Effector memory CD4-positive, alpha-beta T cell (primary cell): ENCODE results near the gene CDADC1.
"Not testable (repeated sequence)": the region's sequence is repeated elsewhere in the genome, so short reads cannot be mapped to it uniquely, and the experiment has no call there.

ENCODE experiments used
- DNase-seq, 3 donors: peaks; one replicate each; pipeline ENCODE4 v3.0.0-alpha.2; 2020
- H3K27ac ChIP-seq: 2 replicates; pipeline ENCODE4 v1.7.0; 2013; ENCODE audit warnings: mild to moderate bottlenecking, low read length, moderate library complexity; ENCODE audit not compliant: insufficient read depth, poor library complexity, severe bottlenecking
- H3K27me3 ChIP-seq: replicated peaks from 2 replicates; pipeline ENCODE4 v1.7.0; 2013; ENCODE audit warnings: mild to moderate bottlenecking, low read length; ENCODE audit not compliant: insufficient read depth, control insufficient read depth, poor library complexity, severe bottlenecking
- H3K36me3 ChIP-seq: 2 replicates; pipeline ENCODE4 v1.7.0; 2013; ENCODE audit warnings: mild to moderate bottlenecking, low read length, moderate library complexity; ENCODE audit not compliant: control insufficient read depth, insufficient read depth
- H3K4me1 ChIP-seq: 2 replicates; pipeline ENCODE4 v1.7.0; 2013; ENCODE audit warnings: low read length, mild to moderate bottlenecking; ENCODE audit not compliant: control insufficient read depth, insufficient read depth, poor library complexity, severe bottlenecking
- H3K4me3 ChIP-seq: 2 replicates; pipeline ENCODE4 v1.7.0; 2013; ENCODE audit warnings: low read length, low read depth, mild to moderate bottlenecking; ENCODE audit not compliant: insufficient read depth, poor library complexity, severe bottlenecking
- H3K9me3 ChIP-seq: 2 replicates; pipeline ENCODE4 v1.7.0; 2013; ENCODE audit warnings: mild to moderate bottlenecking, low read length, moderate library complexity; ENCODE audit not compliant: control insufficient read depth

The CDADC1 gene

DNA sequence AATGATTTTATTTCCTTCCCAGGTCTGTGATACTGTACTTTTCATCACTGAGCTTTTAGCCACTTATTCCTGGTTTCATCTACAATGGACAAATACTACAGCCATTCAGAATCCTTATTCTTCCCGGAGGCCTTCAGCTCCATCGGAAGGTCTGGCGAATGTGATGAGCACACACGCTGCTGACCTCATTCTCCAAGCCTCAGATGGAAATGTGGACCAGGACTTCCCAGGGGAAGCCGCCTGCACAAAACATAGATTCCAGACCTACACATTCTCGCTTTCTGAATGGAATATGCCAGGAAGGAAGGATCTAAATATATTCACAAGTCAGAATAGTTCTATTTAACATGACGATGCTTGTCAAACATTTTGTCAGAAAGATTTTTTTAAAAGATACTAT lies 75.6 kb downstream of the CDADC1 start:
- no peaks in the 10 kb centered on the region for H3K9me3 ChIP-seq
- no peaks in the 10 kb centered on the region for H3K4me1 ChIP-seq

DNA sequence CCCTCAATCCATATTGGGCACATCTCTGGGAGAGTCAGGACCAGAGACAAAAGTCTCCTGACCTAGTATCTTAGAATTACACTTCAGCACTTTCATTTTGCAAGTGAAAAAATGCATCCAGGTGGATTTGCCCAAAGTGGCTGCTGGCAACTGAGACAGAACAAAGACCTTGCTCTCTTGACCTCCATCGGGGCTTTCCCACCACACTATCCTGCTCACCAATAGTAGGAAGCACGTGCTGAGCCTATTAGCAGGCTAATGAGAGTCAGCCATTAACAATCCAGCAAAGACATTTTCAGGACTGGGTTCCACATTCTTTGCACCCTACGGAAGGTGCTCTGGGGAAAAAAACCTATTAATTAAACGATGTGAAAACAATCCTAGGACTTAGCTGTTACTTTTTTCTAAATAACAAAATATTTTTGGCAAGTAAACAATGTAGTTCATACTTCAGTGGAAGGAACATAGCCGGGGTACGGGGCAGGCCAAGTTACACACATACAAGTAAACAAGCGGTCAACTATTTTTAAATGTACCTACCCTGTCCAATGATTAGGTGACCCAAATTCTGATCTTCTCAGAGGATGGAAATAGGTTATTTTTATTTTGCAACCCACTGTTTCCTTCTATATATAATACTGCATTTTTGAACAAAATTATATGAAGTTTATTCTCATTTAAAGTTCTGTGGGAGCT lies 78.6 kb downstream of the CDADC1 start:
- no peak for DNase-seq
- no peaks in the 10 kb centered on the region for H3K9me3 ChIP-seq
- H3K27ac ChIP-seq = no peak overlapping the region
- no peaks in the 10 kb centered on the region for H3K4me1 ChIP-seq
- no peaks in the 10 kb centered on the region for H3K27me3 ChIP-seq
- H3K36me3 ChIP-seq = no peaks in the 10 kb centered on the region
- no peak overlapping the region for H3K4me3 ChIP-seq

More for the DNA sequence above, 75.6 kb downstream of the CDADC1 start:
- Histone ChIP-seq H3K36me3 (no peaks in the 10 kb centered on the region), H3K27ac (no peak overlapping the region), H3K27me3 (no peaks in the 10 kb centered on the region), H3K4me3 (no peak overlapping the region)
- no peak for DNase-seq

DNA sequence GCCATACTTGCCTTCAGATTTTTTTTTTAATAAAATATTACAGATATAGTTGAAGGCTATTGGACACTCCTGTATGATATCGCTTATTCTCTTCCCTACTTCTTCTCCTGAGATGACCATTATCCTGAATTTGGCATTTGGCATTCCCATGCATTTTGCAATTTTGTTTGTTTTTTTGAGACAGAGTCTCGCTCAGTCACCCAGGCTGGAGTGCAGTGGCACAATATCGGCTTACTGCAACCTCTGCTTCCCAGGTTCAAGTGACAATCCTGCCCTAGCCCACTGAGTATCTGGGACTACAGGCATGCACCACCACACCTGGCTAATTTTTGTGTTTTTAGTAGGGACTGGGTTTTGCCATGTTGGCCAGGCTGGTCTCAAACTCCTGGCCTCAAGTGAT lies 79.4 kb downstream of the CDADC1 start:
- not testable (repeated sequence) for H3K36me3 ChIP-seq, H3K4me1 ChIP-seq, H3K27ac ChIP-seq, DNase-seq, H3K9me3 ChIP-seq, H3K4me3 ChIP-seq, H3K27me3 ChIP-seq

DNA sequence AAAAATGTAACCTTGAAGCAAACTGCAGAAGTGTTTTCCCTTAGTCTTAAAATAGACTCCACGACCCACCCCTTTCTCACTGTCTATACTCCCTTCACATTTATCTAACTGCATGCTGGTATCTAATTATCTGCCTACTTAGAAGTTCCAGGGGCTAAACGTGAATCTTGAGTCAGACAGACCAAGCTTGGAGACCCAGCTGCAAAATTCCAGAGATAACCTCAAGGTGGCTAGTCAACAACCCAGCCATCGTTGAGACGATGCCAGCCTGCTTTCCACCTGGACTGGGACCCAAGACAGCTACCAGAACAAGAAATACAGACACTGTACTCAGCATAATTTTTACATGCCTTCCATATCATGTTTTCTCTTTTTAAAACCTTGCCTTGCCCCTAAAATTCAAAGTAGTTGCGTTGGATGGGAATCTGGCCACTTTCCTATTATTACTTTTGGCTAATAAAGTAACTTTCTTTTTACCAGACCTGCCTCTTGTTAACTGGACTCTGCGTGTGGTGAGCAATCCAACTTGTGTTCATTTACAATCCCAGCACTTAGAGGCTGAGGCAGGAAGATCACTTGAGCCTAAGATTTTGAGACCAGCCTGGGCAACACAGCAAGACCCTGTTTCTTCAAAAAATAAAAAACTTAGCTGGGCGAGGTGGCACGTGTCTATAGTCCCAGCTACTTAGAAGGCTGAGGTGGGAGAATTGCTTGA lies 82.3 kb downstream of the CDADC1 start:
- Histone ChIP-seq H3K36me3 (no peaks in the 10 kb centered on the region), H3K4me1 (no peaks in the 10 kb centered on the region), H3K27ac (no peak overlapping the region), H3K4me3 (no peak overlapping the region), H3K27me3 (no peaks in the 10 kb centered on the region), H3K9me3 (no peaks in the 10 kb centered on the region)
- no peak for DNase-seq

DNA sequence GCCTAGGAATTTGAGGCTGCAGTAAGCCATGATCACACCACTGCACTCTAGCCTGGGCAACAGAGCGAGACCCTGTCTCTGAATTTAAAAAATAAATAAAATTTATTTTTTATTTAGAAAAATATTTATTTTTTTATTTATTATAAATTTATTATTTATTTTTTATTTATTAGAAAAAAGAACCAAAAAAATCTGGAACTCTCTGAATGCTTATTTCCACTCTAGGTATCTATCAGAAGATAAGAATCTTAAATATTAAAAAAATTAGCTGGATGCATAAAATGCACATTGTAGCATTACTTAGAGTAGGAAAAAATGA lies 82.8 kb downstream of the CDADC1 start:
- H3K27ac ChIP-seq = no peak overlapping the region
- DNase-seq = no peak

DNA sequence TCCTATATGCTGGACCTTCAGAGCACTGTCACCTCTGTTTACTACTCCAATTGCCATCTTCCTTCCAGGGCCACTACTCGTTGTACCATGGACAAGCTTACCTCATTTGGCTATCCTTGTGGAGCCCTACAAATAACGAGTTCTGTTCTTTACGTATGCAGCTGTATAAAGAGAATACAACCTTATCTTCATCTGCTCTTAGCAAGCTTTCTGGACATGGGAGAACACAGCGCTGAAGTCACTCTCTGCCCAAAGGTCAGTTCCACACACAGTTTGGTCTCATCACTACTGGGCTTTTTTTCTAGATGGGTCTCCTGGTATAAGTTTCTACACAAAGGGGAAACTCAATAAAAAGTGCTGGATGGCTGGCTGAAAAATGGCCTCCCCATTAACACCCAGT lies 88.9 kb downstream of the CDADC1 start:
- Histone ChIP-seq H3K36me3 (no peaks in the 10 kb centered on the region), H3K27me3 (no peaks in the 10 kb centered on the region), H3K4me1 (no peaks in the 10 kb centered on the region), H3K27ac (no peak overlapping the region), H3K9me3 (no peaks in the 10 kb centered on the region), H3K4me3 (no peak overlapping the region)
- DNase-seq = no peak

More for the DNA sequence above, 82.8 kb downstream of the CDADC1 start:
- no peaks in the 10 kb centered on the region for H3K27me3 ChIP-seq
- H3K36me3 ChIP-seq = no peaks in the 10 kb centered on the region
- no peaks in the 10 kb centered on the region for H3K4me1 ChIP-seq
- H3K4me3 ChIP-seq = no peak overlapping the region
- no peaks in the 10 kb centered on the region for H3K9me3 ChIP-seq

DNA sequence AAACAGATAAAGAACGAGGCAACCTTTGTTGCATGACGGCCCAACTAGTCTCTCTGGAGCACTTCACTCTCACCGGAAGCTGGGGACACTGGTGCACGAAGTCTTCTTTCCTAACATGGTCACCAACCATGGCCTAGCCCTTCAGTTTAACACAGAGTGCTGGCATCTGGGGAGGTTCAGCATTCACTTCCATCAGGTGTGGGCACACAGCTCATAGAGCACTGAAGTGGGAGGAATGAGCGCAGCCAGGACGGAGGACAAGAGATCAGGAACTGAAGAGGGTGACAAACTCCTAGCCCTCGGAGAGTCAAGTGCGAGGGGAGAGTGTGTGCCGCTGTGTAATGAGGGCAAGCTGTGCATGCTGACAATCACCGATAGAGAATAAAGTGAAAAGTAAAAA lies 92.4 kb downstream of the CDADC1 start:
- H3K27me3 ChIP-seq = no peaks in the 10 kb centered on the region
- H3K4me1 ChIP-seq = no peaks in the 10 kb centered on the region
- no peak overlapping the region for H3K4me3 ChIP-seq
- no peaks in the 10 kb centered on the region for H3K36me3 ChIP-seq
- DNase-seq = no peak
- no peak overlapping the region for H3K27ac ChIP-seq
- no peaks in the 10 kb centered on the region for H3K9me3 ChIP-seq

DNA sequence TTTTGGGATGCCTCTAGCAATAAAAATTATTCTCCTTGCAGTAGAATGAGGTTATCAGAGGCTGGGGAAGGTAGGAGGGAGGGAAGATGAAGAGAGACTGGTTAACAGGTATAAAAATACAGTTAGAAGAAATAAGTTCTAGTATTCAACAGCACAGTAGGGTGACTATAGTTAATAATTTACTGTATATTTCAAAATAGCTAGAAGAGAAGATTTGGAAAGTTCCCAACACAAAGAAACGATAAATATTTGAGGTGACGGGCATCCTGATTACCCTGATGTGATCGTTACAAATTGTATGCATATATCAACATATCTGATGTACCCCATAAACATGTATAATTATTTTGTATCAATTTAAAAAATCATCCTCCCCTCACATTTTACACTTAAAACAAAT lies 93.8 kb downstream of the CDADC1 start:
- H3K4me3 ChIP-seq = no peak overlapping the region
- H3K4me1 ChIP-seq = no peaks in the 10 kb centered on the region
- no peak overlapping the region for H3K27ac ChIP-seq
- no peaks in the 10 kb centered on the region for H3K9me3 ChIP-seq
- no peaks in the 10 kb centered on the region for H3K27me3 ChIP-seq
- DNase-seq = no peak
- no peaks in the 10 kb centered on the region for H3K36me3 ChIP-seq

DNA sequence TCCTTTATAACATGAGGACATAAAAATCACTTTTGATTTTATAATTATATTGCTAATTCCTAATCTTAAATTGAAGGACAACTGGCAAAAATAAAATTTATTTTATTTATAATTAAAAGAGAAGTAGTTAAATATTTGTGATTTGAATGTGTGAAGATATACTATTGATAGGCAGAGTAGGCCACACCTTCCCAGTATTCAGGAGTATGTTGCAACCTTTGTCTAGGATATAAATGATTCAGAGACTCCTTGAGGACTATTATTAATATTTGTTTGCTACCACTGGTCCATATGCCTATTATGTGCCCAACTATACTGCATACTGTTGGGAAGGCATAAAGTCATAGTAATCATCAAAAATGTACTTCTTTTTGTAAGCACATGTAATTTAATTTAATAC lies 94.2 kb downstream of the CDADC1 start:
- Histone ChIP-seq H3K9me3 (no peaks in the 10 kb centered on the region), H3K27me3 (no peaks in the 10 kb centered on the region), H3K36me3 (no peaks in the 10 kb centered on the region), H3K4me1 (no peaks in the 10 kb centered on the region), H3K27ac (no peak overlapping the region), H3K4me3 (no peak overlapping the region)
- no peak for DNase-seq

DNA sequence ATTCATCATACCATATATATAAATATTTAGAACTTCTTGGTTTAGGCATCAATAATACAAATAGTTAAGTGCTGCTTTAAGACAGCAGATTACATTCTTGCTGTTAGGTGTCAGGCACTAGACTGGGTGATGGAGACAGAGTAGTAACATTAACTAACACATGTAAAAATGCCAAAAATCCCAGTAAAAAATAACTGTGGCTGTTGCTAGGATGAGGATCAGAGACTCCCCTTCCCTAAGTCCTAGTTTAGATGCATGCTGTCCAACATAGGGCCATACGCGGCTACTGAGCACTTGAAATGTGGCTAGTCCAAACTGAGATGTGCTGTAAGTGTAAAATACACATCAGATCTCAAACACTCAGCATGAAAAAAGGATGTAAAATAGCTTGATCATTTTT lies 94.7 kb downstream of the CDADC1 start:
- Histone ChIP-seq H3K27ac (no peak overlapping the region), H3K4me3 (no peak overlapping the region), H3K27me3 (no peaks in the 10 kb centered on the region), H3K36me3 (no peaks in the 10 kb centered on the region), H3K4me1 (no peaks in the 10 kb centered on the region), H3K9me3 (no peaks in the 10 kb centered on the region)
- no peak for DNase-seq
